Keratinocyte (primary cell): ENCODE data around the gene STKLD1. TPM values are rescaled to one million over a fixed set of nuclear protein-coding genes. Genes with fewer than 3 reads are reported as not detected.

Source experiments
- DNase-seq: peaks from one replicate; pipeline ENCODE4 v3.0.0-alpha.2; 2011; ENCODE audit warnings: low read depth, missing footprints, low spot score
- FAIRE-seq: peaks from 2 replicates; lab custom pipeline; 2011; peaks lifted over from hg19 to GRCh38; lab: Jason Lieb, UNC
- H2AFZ ChIP-seq: 2 replicates; pipeline ENCODE4 v1.6.0; 2012; ENCODE audit warnings: low read length, control low read depth, inconsistent platforms; ENCODE audit not compliant: control insufficient read depth
- H3K27ac ChIP-seq: 2 replicates; pipeline ENCODE4 v1.5.1; 2011; ENCODE audit warnings: low read length; ENCODE audit not compliant: control insufficient read depth, insufficient read depth
- H3K27me3 ChIP-seq: 3 replicates; pipeline ENCODE4 v1.6.0; 2011; ENCODE audit warnings: low read length; ENCODE audit not compliant: control insufficient read depth, insufficient read depth; ENCODE audit errors: extremely low read depth
- H3K36me3 ChIP-seq, 2 experiments: 2 replicates in 1 of 2; 3 replicates in 1 of 2; pipeline ENCODE4 v1.5.1; 2011; ENCODE audit warnings: low read length in 2 of 2, mild to moderate bottlenecking in 1 of 2; ENCODE audit not compliant: control insufficient read depth in 2 of 2, insufficient read depth in 2 of 2; ENCODE audit errors: extremely low read depth in 1 of 2
- H3K4me1 ChIP-seq: 3 replicates; pipeline ENCODE4 v1.5.1; 2011; ENCODE audit warnings: low read length; ENCODE audit not compliant: control insufficient read depth, insufficient read depth; ENCODE audit errors: extremely low read depth
- H3K4me2 ChIP-seq: 3 replicates; pipeline ENCODE4 v1.6.0; 2011; ENCODE audit warnings: low read depth, low read length; ENCODE audit not compliant: control insufficient read depth, insufficient read depth; ENCODE audit errors: extremely low read depth
- H3K4me3 ChIP-seq, 3 experiments: fragments of 200-600 bp in 1 of 3; sonication (generic) in 1 of 3; 2 replicates in 2 of 3; 3 replicates in 1 of 3; pipeline ENCODE4 v1.5.1; 2011 to 2016; ENCODE audit warnings: low read length in 3 of 3, mild to moderate bottlenecking in 3 of 3, control low read depth in 2 of 3, inconsistent platforms in 1 of 3, low read depth in 1 of 3, mixed read lengths in 1 of 3, mixed run types in 1 of 3, moderate library complexity in 1 of 3; ENCODE audit not compliant: control insufficient read depth in 2 of 3, insufficient read depth in 2 of 3; ENCODE audit errors: extremely low read depth in 1 of 3
- H3K79me2 ChIP-seq: 2 replicates; pipeline ENCODE4 v1.6.0; 2012; ENCODE audit warnings: low read length; ENCODE audit not compliant: control insufficient read depth, insufficient read depth
- H3K9ac ChIP-seq: 3 replicates; pipeline ENCODE4 v1.6.0; 2011; ENCODE audit warnings: low read length; ENCODE audit not compliant: control insufficient read depth, insufficient read depth; ENCODE audit errors: extremely low read depth
- H3K9me1 ChIP-seq: 3 replicates; pipeline ENCODE4 v1.6.0; 2011; ENCODE audit warnings: low read length; ENCODE audit not compliant: control insufficient read depth, insufficient read depth; ENCODE audit errors: extremely low read depth
- H3K9me3 ChIP-seq: 2 replicates; pipeline ENCODE4 v1.5.1; 2012; ENCODE audit warnings: low read depth, low read length; ENCODE audit not compliant: control insufficient read depth
- H4K20me1 ChIP-seq: 3 replicates; pipeline ENCODE4 v1.6.0; 2011; ENCODE audit warnings: low read length; ENCODE audit not compliant: control insufficient read depth, insufficient read depth; ENCODE audit errors: extremely low read depth
- EZH2 ChIP-seq: IDR thresholded peaks from one replicate; pipeline ENCODE4 v1.6.1; 2012; ENCODE audit warnings: inconsistent platforms, mild to moderate bottlenecking, low read length, moderate library complexity
- dilution Hi-C: fragments of 300-500 bp; cut with MboI; formaldehyde crosslinking; loops from one replicate; pipeline ENCODE4 v1.7.0; 2020; ENCODE audit warnings: low sequenced_read_pairs; ENCODE audit not compliant: extremely low pct_ligation_motif_present
- polyA plus RNA-seq, 5 experiments: library from polyadenylated mRNA; depleted of rRNA in 3 of 5; stranded (reverse) in 3 of 5; stranded (forward) in 1 of 5; unstranded in 1 of 5; fragments of >200 nt; gene quantifications; 1 replicate in 1 of 5; 2 replicates in 3 of 5; 3 replicates in 1 of 5; pipeline versions ENCODE4 v1.2.1 to v1.2.3, GENCODE V29; 2011 to 2012; ENCODE audit warnings: missing spikeins in 2 of 5, low read depth in 1 of 5, low replicate concordance in 1 of 5
- TF ChIP-seq, protein P1 (sequence below), 3 experiments: IDR thresholded peaks in 1 of 3; conservative IDR thresholded peaks in 1 of 3; optimal IDR thresholded peaks in 1 of 3; 2 replicates in 2 of 3; 3 replicates in 1 of 3; pipeline versions ENCODE3 to v1.5.1; 2011; ENCODE audit warnings: low read length in 3 of 3, mild to moderate bottlenecking in 3 of 3, moderate library complexity in 2 of 3, control low read depth in 1 of 3, inconsistent platforms in 1 of 3; ENCODE audit not compliant: insufficient read depth in 2 of 3; ENCODE audit errors: extremely low read depth in 1 of 3

Gene STKLD1
- polyA plus RNA-seq, 1 donor (not counting 4 experiments of a cell fraction or from before 2014, with no cell fraction given) = 0.77 TPM

DNA sequence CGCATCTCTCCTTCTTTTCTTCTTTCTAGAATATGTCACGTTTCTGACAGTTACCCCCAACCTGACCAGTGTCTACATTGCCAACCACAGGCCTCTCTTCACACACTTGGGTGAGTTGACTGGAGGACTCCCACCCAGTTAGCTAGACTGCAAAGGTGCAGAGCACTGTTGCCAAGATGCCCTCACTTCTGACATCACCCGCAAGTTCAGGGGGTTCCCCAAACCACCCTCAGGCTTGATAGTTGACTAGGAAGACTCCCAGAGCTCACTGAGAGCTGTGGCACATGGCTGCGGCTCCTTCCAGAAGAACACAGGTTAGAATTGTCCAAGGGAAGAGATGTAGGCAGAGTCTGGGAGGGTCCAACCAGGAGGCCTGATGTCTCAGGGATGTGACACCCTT, 63.2 kb downstream of the STKLD1 start:
- H3K27me3 ChIP-seq = no peaks in the 10 kb centered on the region
- H3K9ac ChIP-seq = no peak overlapping the region
- no peaks in the 10 kb centered on the region for H4K20me1 ChIP-seq
- no peak overlapping the region for H3K4me2 ChIP-seq
- H3K27ac ChIP-seq = no peak overlapping the region
- H3K9me1 ChIP-seq = no peaks in the 10 kb centered on the region
- FAIRE-seq = no peak
- no peaks in the 10 kb centered on the region for H3K9me3 ChIP-seq
- no peak for DNase-seq
- dilution Hi-C loops = no loop called here
- H2AFZ ChIP-seq = no peak overlapping the region
- no peak overlapping the region for H3K4me3 ChIP-seq
- TF ChIP-seq EZH2 = no peak
- TF ChIP-seq, protein P1, sequence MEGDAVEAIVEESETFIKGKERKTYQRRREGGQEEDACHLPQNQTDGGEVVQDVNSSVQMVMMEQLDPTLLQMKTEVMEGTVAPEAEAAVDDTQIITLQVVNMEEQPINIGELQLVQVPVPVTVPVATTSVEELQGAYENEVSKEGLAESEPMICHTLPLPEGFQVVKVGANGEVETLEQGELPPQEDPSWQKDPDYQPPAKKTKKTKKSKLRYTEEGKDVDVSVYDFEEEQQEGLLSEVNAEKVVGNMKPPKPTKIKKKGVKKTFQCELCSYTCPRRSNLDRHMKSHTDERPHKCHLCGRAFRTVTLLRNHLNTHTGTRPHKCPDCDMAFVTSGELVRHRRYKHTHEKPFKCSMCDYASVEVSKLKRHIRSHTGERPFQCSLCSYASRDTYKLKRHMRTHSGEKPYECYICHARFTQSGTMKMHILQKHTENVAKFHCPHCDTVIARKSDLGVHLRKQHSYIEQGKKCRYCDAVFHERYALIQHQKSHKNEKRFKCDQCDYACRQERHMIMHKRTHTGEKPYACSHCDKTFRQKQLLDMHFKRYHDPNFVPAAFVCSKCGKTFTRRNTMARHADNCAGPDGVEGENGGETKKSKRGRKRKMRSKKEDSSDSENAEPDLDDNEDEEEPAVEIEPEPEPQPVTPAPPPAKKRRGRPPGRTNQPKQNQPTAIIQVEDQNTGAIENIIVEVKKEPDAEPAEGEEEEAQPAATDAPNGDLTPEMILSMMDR (optimal IDR thresholded peaks at IDR 0.05 in 1 of 3, IDR thresholded peaks at IDR 0.05 in 1 of 3, conservative IDR thresholded peaks at IDR 0.05 in 1 of 3; ENCODE audit: extremely low read depth in 1 of 3, insufficient read depth in 2 of 3, low read length in 3 of 3) = no peak
- H3K4me1 ChIP-seq = peaks cover 4% of the 10 kb centered on the region
- H3K36me3 ChIP-seq = no peaks in the 10 kb centered on the region
- no peaks in the 10 kb centered on the region for H3K79me2 ChIP-seq

GRCh38 chr9:133440874-133441273, 64.7 kb downstream of the STKLD1 start:
- Histone ChIP-seq H2AFZ (peak overlapping the region; percentile 80), H3K36me3 (no peaks in the 10 kb centered on the region), H3K4me1 (peaks cover 4% of the 10 kb centered on the region), H3K4me3 (no peak overlapping the region), H3K27ac (no peak overlapping the region), H3K4me2 (no peak overlapping the region), H3K27me3 (peaks cover 6% of the 10 kb centered on the region), H4K20me1 (no peaks in the 10 kb centered on the region), H3K79me2 (no peaks in the 10 kb centered on the region), H3K9me1 (no peaks in the 10 kb centered on the region), H3K9ac (no peak overlapping the region), H3K9me3 (no peaks in the 10 kb centered on the region)
- FAIRE-seq (peak; percentile 81), DNase-seq (no peak)
- TF ChIP-seq, protein P1 (optimal IDR thresholded peaks at IDR 0.05 in 1 of 3, IDR thresholded peaks at IDR 0.05 in 1 of 3, conservative IDR thresholded peaks at IDR 0.05 in 1 of 3; ENCODE audit: extremely low read depth in 1 of 3, insufficient read depth in 2 of 3, low read length in 3 of 3) = no peak
- TF ChIP-seq EZH2 = no peak
- dilution Hi-C loops = no loop called here
